ENCODE data around the gene TENM3.
"Not testable (repeated sequence)": the region's sequence is repeated elsewhere in the genome, so short reads cannot be mapped to it uniquely, and the experiment has no call there.

The TENM3 gene

GRCh38 chr4:182382941-182383340 lies 139.7 kb downstream of the TENM3 start:
- Histone ChIP-seq H3K4me1 (ENCODE audit: low read length) (no peaks in the 10 kb centered on the region), H3K4me2 (ENCODE audit: low read depth, low read length) (no peak overlapping the region), H3K79me2 (ENCODE audit: low read length) (no peaks in the 10 kb centered on the region), H4K20me1 (ENCODE audit: insufficient read depth, low read length) (no peaks in the 10 kb centered on the region), H3K27ac (ENCODE audit: low read length) (no peak overlapping the region), H3F3A (ENCODE audit: insufficient read depth, low read length) (no peaks in the 10 kb centered on the region), H3K9me2 (replicated peaks; ENCODE audit: insufficient read depth, low read length) (no peaks in the 10 kb centered on the region), H2AFZ (ENCODE audit: low read length) (no peak overlapping the region), H3K4me3 (ENCODE audit: low read length) (no peak overlapping the region), H3K27me3 (replicated peaks; ENCODE audit: insufficient read depth, low read length) (no peaks in the 10 kb centered on the region), H3K9ac (ENCODE audit: low read length) (no peak overlapping the region), H3K36me3 (replicated peaks; ENCODE audit: insufficient read depth, low read length) (no peaks in the 10 kb centered on the region), H3K9me3 (replicated peaks; ENCODE audit: insufficient read depth, low read length) (no peaks in the 10 kb centered on the region)
- no peak for DNase-seq
- TF ChIP-seq CTCF (IDR thresholded peaks at IDR 0.05; ENCODE audit: low read length): no peak
- TF ChIP-seq EZH2 (optimal IDR thresholded peaks at IDR 0.05; ENCODE audit: low read depth, low read length): no peak
- TF ChIP-seq EZH2phosphoT487 (IDR thresholded peaks at IDR 0.05; ENCODE audit: low read length): no peak

- Histone ChIP-seq H3K9me3 (replicated peaks; ENCODE audit: insufficient read depth, low read length) (no peaks in the 10 kb centered on the region), H3K79me2 (ENCODE audit: low read length) (no peaks in the 10 kb centered on the region), H3K4me3 (ENCODE audit: low read length) (no peak overlapping the region), H3F3A (ENCODE audit: insufficient read depth, low read length) (no peaks in the 10 kb centered on the region), H4K20me1 (ENCODE audit: insufficient read depth, low read length) (no peaks in the 10 kb centered on the region), H3K36me3 (replicated peaks; ENCODE audit: insufficient read depth, low read length) (no peaks in the 10 kb centered on the region), H3K4me2 (ENCODE audit: low read depth, low read length) (no peak overlapping the region), H3K9me2 (replicated peaks; ENCODE audit: insufficient read depth, low read length) (no peaks in the 10 kb centered on the region), H3K9ac (ENCODE audit: low read length) (no peak overlapping the region), H2AFZ (ENCODE audit: low read length) (no peak overlapping the region), H3K27me3 (replicated peaks; ENCODE audit: insufficient read depth, low read length) (no peaks in the 10 kb centered on the region), H3K4me1 (ENCODE audit: low read length) (no peaks in the 10 kb centered on the region), H3K27ac (ENCODE audit: low read length) (no peak overlapping the region)
- no peak for DNase-seq
- TF ChIP-seq EZH2phosphoT487 (IDR thresholded peaks at IDR 0.05; ENCODE audit: low read length) (no peak), EZH2 (optimal IDR thresholded peaks at IDR 0.05; ENCODE audit: low read depth, low read length) (no peak), CTCF (IDR thresholded peaks at IDR 0.05; ENCODE audit: low read length) (no peak)
These were observed 141.5 kb downstream of the TENM3 start for GRCh38 chr4:182384631-182385091.

GRCh38 chr4:182385897-182386296 lies 142.7 kb downstream of the TENM3 start:
- H3K9me2 ChIP-seq (replicated peaks; ENCODE audit: insufficient read depth, low read length): no peaks in the 10 kb centered on the region
- TF ChIP-seq EZH2phosphoT487 (IDR thresholded peaks at IDR 0.05; ENCODE audit: low read length) (no peak), EZH2 (optimal IDR thresholded peaks at IDR 0.05; ENCODE audit: low read depth, low read length) (no peak), CTCF (IDR thresholded peaks at IDR 0.05; ENCODE audit: low read length) (no peak)
- H3K27ac ChIP-seq (ENCODE audit: low read length): no peak overlapping the region
- H3K36me3 ChIP-seq (replicated peaks; ENCODE audit: insufficient read depth, low read length): no peaks in the 10 kb centered on the region
- no peak overlapping the region for H3K4me2 ChIP-seq (ENCODE audit: low read depth, low read length)
- H3F3A ChIP-seq (ENCODE audit: insufficient read depth, low read length): no peaks in the 10 kb centered on the region
- H2AFZ ChIP-seq (ENCODE audit: low read length): no peak overlapping the region
- no peak overlapping the region for H3K4me3 ChIP-seq (ENCODE audit: low read length)
- no peak for DNase-seq
- H3K9me3 ChIP-seq (replicated peaks; ENCODE audit: insufficient read depth, low read length): no peaks in the 10 kb centered on the region
- H3K4me1 ChIP-seq (ENCODE audit: low read length): no peaks in the 10 kb centered on the region
- H3K9ac ChIP-seq (ENCODE audit: low read length): no peak overlapping the region
- no peaks in the 10 kb centered on the region for H4K20me1 ChIP-seq (ENCODE audit: insufficient read depth, low read length)
- no peaks in the 10 kb centered on the region for H3K27me3 ChIP-seq (replicated peaks; ENCODE audit: insufficient read depth, low read length)
- H3K79me2 ChIP-seq (ENCODE audit: low read length): no peaks in the 10 kb centered on the region

- not testable (repeated sequence) for H2AFZ ChIP-seq (ENCODE audit: low read length); H3K79me2 ChIP-seq (ENCODE audit: low read length); H3K4me3 ChIP-seq (ENCODE audit: low read length); H3K27ac ChIP-seq (ENCODE audit: low read length); DNase-seq; H4K20me1 ChIP-seq (ENCODE audit: insufficient read depth, low read length); H3F3A ChIP-seq (ENCODE audit: insufficient read depth, low read length); H3K4me2 ChIP-seq (ENCODE audit: low read depth, low read length); H3K27me3 ChIP-seq (replicated peaks; ENCODE audit: insufficient read depth, low read length); H3K9me2 ChIP-seq (replicated peaks; ENCODE audit: insufficient read depth, low read length); H3K36me3 ChIP-seq (replicated peaks; ENCODE audit: insufficient read depth, low read length); H3K4me1 ChIP-seq (ENCODE audit: low read length); H3K9ac ChIP-seq (ENCODE audit: low read length); H3K9me3 ChIP-seq (replicated peaks; ENCODE audit: insufficient read depth, low read length)
These were observed 143.4 kb downstream of the TENM3 start for GRCh38 chr4:182386576-182386975.

All from MM.1S (cell line).